Fibroblast of gingiva (primary cell): ENCODE measurements around the gene ACSL3.

Experiments
- DNase-seq: peaks from one replicate; pipeline ENCODE4 v3.0.0-alpha.2; 2011; ENCODE audit warnings: low read depth

Gene ACSL3

DNA sequence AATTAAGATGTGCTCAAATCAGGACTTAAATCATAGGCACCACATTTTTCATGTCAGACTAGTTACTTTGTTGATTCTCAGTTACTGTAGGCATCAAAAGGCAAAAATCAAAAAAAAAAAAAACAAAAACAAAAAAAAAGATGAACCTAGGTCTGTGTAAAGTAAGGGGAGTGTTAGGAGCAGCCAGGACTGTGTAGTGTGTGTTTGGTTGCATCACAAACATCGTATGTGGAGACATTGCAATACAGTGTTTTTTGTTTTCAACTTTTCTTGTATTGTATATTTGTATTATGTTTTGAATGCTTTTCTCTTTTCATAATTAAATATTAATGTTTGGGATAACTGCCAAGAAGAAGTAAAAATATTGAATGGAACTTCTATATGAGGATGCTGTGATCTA is 82.1 kb downstream of the ACSL3 start:
- no peak for DNase-seq

DNA sequence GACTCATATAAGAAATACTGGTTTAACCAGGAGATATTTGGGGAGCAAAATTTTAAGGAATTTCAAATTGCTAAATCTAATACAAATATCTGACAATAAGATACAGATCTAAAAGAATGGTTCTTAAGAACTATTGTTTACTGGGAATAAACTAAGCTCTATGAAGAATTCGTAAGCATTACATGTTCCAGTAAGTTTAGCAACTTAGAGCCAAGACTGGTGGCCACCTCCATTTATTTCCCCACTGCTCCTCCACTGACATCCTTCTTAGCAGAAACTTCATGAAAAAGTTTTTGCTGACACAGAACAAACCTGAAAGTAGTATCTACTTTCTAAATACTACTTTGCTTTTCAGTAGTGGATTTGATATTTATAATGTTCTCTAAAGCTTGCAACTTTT is 83.0 kb downstream of the ACSL3 start:
- peak; percentile 40 for DNase-seq

DNA sequence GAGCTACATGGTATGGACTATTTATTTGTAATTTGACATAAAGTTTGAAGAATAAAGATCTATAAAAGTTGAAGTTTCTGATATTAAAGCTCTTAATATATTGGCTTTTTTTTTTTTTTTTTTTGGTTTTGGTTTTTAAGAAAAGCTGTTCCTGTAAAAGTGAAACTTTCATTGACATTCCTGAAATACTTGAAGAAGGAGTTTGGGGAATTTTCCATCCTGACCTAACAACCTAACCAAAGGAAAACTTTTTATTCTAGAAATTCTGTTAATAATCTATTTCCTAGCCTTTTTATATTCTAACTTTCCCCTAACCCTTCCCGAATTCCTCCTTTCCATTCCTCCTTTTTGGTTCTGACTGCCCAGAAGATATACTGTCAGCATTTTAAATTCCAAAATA is 83.7 kb downstream of the ACSL3 start:
- no peak for DNase-seq

DNA sequence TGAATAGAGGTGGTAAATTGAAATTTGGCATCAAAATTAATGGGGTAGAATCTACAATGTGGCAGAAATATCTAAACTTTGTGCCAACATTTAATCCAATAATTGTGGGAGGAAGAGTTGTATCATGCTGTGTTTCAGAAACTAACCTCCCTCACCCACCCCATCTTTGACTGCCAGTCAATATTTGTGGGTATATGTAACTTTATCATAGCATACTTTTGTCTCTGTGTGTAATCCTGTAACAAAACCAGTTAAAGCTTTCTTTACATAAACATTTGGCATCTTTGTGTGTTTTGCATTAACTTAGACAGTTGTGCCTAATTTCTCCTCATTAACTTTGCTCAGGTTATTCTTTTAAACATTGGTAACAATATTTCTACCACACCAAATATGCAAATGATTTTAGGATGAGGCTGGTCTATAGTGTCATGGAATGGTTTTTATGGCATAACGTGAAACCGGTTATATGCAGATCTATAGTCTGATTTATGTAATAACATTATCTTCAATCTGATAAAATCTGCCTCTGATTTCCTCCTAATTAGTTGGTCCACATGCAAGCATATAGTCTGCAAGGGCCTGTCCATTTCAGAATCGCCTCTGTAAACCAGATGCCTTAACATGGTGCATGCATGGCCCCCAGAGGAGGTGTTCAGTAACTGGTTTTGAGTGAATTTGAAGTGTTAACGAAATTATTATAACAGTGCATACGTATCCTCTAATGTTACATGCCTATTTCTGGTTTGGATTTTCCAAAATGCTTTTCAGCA is 84.3 kb downstream of the ACSL3 start:
- no peak for DNase-seq

DNA sequence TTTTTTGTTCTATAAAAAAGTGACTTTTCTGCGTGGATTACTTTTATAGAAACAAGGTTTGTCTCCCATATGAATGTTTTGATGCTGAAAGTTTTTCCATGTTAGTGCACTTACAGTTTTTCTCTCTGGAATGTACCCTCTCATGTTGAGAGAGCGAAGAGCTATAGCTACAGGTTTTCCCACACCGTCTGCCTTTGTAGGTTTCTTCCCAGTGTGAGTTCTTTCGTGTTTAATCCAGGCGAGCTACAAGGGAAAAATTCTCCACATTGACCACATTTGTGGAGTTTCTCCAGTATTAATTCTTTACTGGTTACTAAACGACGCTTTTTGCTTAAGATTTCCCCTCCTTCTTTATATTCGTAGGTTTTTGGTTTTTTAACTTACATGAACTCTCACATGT is 85.1 kb downstream of the ACSL3 start:
- DNase-seq: no peak

DNA sequence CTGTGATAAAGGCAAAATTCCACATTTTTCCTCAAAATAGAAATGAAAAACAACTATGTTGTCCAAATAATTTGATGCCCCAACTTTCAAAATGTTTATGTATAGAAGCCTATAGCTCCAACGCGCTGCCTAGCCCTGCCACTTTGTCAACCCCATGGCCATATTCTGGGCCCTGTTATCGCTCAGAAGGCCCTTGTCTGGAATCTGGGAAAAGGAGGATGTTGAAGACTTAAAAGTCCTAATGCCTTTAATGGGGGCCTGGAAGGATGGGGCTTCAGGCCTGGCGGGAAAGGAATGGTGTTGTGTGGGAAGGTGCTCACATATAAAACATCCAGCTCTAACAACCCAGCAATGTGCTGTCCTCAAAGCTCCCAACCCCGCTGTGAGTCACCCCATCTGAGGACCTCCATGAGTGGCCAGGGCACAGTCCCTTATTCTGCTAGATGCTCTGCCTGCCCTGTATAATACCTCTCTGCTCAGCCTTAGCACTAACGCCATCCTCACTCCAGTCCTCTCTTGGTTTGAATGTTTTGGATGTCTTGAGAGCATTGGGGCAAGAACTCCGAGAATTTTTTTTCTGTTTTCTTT is 86.0 kb downstream of the ACSL3 start:
- DNase-seq: no peak

DNA sequence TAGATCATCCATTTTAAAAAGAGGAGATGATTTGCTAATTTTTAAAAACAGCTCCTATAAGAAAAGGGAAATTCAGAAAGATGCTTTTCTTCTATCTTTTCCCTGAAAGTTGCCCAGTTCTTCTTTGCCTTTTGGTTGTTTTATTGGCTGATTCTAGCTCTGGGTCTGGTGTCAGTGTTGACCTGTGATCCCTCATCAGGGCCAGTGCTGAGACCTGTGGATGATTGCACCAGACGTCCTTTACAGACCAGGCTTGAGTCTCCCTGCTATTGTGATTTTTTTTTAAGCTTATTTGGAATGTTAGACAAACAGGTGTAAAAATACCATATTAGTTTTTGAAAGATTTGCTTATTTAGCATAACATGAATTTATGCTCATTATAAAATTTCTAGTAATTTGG is 88.2 kb downstream of the ACSL3 start:
- DNase-seq: no peak

DNA sequence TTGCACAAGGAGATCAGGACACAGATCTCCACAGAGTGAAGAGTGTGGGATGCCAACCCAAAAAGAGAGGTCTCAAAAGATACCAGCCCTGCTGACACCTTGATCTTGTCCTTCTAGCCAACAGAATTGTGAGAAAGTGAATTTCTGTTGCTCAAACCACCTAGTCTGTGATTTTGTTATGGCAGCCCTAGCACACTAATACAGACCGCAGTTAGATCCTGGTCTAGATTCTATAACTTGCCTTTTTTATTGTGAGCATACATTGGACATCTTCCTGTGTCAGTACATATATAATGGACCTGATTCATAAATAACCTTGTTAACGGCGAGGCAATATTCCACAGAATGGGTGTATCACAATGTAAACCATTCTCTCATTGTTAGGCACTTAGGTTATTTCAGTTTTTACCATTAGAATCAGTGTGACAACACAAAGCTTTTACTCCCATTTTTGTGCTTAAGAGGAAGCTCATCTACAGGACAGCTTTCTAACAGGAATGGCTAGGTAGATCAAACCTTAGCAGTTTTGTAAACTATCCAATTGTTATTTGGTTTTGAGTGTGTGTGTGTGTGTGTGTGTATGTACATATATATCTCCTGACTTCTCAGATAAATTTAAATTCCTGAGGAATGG is 89.0 kb downstream of the ACSL3 start:
- DNase-seq: no peak

DNA sequence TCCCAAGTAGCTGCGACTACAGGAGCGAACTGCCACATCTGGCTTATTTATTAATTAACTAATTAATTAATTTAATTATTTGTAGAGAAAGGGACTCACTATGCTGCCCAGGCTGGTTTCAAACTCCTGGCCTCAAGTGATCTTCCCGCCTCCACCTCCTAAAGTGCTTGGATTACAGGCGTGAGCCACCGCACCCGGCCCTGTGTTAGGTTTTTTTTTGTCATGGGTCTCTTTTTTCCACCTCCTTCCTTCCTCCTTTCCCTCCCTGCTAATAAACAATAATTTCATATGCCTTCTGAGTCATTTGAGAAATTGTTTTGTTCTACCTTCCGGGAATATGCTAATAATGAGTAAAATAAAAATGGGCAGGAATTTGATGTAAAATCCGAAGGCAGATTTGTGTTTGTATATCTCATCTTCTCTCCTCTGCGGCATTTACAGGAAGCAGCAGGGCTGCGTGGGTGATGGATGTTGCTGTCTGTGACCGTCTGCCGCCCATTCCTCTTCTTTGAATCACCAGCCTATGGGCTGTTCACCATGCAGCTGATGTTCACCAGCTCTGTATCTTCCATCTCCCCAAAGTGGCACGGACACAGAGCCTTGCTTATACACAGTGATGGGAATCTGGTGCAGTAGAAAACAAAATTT is 89.9 kb downstream of the ACSL3 start:
- no peak for DNase-seq

DNA sequence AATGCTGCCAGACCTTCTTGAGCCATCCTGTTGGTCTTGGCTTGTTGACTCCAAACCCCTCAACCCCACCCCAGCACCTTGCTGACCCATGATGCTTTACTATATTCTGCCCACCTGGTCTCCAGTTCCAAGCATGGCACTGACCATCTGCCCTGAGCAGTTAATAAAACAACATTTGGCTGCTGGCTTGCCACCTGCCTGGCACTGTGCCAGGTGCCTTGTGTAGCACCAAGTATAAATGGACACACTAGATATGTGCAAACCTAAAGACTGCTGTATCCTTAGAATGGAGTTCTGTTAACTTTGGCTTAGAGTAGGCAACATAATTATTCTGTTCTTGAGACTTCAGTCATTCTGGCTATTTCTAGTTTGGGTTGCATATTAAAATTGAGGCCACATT is 91.4 kb downstream of the ACSL3 start:
- no peak for DNase-seq

DNA sequence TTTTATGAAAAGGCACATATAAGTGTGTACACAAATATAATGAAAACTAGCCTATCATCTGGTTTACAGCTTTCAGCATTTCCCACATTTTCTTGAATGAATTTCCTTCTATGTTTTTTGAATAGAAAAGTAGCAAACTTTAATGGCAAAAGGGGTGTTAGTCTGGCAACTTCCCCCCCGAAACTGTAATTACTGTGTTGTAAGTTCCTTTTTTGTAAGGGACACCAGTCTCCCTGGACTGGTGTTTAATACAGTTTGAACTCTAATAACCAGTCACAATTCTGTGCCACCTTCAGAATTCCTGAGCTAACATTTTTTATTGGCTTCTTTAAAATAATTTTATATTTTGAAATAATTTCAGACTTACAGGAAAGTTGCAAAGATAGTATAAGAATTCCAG is 94.2 kb downstream of the ACSL3 start:
- no peak for DNase-seq

DNA sequence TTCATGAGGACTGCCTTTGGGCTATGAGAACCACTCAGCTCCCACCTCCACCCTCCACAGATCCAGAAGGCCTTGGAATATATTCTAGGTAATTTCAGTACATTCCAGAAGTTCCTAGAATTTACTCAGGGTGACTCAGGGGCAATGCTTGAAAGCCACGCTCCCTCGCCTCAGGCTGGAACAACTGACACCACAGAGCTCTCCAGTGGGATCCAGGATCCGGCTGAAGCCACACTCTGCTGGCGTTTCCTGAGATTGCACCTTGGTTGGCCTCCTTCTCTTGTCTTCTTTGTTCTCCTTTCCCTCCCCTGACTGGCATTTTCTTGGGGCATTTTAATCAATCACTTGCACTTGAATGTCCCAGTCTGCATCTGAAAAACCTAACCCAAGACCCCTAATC is 98.5 kb downstream of the ACSL3 start:
- DNase-seq: peak; percentile 73

DNA sequence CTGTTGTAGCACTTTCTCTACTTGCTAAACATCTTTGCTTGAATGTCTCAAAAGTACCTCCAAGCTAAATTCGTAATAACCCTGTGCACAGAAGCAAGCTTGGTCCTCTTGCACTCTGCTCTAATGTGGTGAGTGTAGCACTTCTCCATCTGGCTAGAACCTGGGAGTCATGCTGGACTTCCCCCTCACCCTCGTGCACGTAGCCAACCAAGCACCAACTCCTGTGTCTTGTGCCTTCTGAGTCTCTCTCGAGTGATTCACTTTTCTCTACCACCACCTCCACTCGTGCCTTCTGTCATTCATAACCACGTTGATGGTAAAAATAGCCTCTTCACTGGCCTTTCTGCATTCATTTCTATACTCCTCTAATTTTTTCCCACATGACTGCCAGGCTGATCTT is 99.3 kb downstream of the ACSL3 start:
- DNase-seq: no peak

DNA sequence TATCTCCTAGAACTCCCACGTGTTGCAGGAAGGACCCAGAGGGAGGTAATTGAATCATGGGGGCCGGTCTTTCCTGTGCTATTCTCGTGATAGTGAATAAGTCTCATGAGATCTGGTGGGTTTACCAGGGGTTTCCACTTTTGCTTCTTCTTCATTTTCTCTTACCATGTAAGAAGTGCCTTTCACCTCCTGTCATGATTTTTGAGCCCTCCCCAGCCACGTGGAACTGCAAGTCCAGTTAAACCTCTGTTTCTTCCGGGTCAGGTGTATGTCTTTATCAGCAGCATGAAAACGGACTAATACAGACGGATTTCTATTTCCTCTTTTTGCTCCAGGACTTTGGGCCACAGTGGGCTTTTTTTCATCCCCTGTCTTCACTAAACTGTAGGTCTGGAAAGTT is 102.8 kb downstream of the ACSL3 start:
- no peak for DNase-seq

DNA sequence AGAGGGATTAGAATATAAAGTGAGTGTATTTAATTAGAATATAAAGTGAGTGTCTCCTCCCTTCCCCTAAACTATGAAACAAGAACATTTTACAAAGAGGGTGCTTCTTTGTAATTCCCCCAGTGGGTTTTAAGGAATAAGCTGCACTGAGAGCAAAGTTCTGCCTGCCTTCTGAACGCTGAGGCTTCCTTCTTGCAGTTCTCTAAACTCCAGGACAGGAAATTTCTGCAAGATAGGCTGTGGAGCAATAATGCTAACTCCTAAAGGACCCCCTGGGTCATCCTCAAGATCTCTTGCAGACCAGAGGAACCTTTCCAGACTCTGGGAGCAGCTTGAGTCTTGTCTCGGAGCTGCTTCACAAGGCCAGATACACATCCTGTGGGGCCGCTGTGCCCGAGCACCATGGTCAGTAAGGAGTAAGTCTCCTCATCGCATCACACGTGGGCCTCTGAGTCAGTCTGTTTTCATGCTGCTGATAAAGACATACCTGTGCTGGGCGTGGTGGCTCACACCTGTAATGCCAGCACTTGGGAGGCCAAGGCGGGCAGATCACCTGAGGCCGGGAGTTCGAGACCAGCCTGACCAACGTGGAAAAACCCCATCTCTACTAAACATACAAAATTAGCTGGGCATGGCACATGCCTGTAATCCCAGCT is 103.7 kb downstream of the ACSL3 start:
- DNase-seq: no peak

DNA sequence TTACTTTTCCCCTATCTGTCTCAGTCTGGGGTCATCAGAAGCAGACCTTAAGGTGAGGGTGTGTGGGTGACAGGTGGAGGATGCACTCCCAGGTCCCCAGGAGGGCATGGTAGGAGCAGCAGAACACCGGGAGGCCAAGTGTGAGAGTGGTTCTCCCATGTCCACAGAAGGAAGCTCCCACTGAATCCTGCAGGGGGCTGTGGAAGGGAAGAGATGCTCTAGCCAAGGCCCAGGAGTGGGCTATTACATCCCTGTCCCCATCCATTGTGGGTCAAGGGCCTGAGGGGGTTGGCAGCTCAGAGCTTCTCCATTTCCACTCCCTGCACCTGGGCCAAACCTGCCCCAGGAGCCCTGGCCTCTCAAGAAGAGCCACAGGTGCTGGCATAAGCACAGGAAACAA is 104.7 kb downstream of the ACSL3 start:
- DNase-seq: no peak

DNA sequence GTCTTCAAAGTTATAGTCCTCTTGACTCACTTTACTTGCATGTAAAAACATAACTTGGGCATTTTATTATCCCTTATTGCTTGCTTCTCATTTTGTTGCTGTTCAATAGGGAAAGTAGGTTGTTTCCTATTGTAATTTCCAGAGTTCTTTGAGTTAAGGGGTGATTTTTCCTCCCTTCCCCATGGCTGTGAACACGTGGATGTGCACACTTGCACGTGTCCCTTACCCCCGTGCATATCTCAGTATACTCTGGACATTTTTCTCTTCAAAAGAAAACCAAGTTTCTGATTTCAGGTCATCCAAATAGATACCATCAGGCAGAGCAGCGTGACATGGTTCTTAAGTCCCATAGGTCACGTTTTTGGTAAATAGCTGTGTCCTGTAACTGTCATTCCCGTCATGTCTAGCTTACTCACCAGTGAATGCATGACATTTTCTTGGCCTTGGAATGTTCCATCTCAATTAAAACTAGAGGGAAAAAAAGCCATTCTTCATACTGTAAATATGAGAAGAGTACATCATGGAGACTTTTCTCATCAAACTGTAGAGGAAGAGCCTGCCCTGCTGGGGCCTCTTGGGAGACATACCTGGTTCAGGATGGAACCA is 107.8 kb downstream of the ACSL3 start:
- DNase-seq: no peak

DNA sequence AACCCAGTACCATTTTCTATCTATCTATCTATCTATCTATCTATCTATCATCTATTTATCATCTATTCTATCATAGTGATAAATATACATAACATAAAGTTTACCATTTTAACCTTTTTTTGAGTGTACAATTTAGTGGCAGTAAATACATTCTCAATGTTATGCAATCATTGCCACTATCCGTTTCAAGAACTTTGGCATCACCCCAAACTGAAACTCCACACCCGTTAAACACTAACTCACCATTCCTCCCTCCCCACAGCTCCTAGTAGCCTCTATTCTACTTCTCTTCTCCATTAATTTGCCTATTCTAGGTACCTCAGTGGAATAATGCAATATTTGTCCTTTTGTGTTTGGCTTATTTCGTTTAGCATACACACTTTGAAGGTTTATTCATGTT is 108.7 kb downstream of the ACSL3 start:
- peak; percentile 76 for DNase-seq

DNA sequence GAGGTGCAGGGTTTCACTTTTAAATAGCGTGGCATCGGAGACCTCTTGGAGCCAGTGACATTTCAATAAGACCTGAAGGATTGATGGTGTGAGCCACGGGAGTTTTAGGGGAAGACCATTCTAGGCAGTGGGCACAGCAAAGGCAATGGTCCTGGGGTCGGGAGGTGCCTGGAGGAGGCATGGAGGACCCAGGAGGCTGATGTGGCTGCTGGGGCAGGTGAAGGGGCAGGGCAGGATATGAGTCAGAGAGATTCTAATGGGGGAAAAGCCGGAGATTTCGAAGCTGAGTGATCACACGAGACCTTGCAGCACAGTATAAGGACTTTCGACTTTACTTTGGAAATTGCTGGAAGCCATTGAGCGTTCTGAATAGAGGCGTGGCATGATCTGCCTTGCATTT is 111.6 kb downstream of the ACSL3 start:
- DNase-seq: no peak

DNA sequence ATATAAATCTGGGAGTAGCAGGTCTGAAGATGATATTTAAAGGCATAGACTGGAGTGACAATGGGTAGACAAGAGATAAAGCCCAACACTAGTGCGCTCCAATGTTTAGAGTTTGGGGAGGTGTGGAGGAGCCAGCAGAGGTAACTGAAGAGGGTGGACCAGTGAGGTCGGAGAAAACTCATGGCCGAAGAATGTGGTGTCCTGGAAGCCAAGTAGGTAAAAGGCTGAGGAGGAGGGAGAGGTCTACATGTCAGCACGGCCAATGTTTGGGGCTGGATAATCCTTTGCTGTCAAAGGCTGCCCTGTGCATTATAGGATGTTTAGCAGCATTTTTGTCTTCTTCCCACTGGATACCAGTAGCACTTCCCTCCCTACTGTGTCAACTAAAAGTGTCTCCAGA is 112.4 kb downstream of the ACSL3 start:
- DNase-seq: no peak

DNA sequence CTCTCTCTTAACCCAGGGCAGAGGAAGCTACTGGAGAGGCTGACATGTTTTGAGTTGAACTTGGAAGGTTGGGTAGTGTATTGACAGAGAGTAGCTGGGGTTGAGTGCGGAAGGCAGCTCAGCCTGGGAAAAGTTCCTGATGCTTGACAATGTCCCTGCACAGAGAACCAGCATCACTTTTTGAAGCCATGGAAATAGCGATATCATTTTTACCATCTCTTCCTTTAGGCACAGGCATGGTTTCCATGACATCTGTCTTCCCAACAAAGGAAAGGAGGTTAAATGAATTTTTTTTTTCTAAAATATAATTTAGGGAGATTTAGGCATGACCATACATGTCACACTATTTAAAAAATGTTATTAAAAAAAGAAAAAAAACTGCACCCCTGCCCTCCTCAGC is 112.9 kb downstream of the ACSL3 start:
- DNase-seq: no peak

DNA sequence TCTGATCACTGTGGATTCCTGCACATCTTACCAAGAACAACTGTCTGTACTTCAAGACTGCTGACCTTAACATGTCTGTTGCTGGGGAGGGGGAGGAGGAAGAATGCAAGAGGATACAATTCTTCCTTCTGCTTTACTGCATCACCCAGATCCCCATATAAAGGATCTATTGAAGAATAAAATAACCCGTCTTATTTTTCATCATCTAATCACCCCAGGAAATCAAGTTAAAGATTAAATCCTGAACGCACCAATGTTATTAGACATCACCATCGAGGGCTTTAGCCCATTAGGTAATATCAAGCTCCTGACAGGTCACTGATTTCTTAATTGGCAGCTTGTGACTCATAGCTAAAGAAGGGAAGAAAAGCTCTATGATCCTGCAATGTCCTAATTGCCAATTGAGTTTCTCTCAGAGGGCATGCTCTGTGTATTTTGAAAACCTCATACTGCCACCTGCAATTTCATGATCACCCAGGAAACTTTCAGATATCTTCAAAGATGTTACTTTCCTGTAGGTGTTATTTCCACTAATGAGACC is 115.8 kb downstream of the ACSL3 start:
- no peak for DNase-seq
